ENCODE data around the gene ZNF440. TPM values are rescaled to one million over a fixed set of nuclear protein-coding genes. Genes with fewer than 3 reads are reported as not detected.
A peak's percentile ranks its signal among the peaks of the same experiment; 100 is the strongest.
"Not testable (repeated sequence)": the region's sequence is repeated elsewhere in the genome, so short reads cannot be mapped to it uniquely, and the experiment has no call there.

The ZNF440 gene
- total RNA-seq, 4 donors from 2014 or later = 4.8 to 13.2 (median 9.7) TPM

- H3K36me3 ChIP-seq = peaks cover 0 to 34% of the 10 kb centered on the region in 2 donors
- H3K9me3 ChIP-seq = peaks cover 0 to 31% (median 0%) of the 10 kb centered on the region in 3 donors
- H3K4me1 ChIP-seq = no peaks in the 10 kb centered on the region
- no peak overlapping the region for H3K4me3 ChIP-seq
- H3K27me3 ChIP-seq = no peaks in the 10 kb centered on the region
- no peak for ATAC-seq
- no peak for TF ChIP-seq POLR2AphosphoS5 (IDR thresholded peaks at IDR 0.05)
- no peak for TF ChIP-seq POLR2A (IDR thresholded peaks at IDR 0.05)
- no peak overlapping the region for H3K27ac ChIP-seq
- WGBS, 2 donors (ENCODE audit: low coverage in 1 of 2) = 86% methylated on average over 1 of the region's 2 CpGs; no CpG with 5 or more reads in 1 of the 2 donors
Measured at GRCh38 chr19:11861301-11861700, 47.2 kb downstream of the ZNF440 start.

DNA sequence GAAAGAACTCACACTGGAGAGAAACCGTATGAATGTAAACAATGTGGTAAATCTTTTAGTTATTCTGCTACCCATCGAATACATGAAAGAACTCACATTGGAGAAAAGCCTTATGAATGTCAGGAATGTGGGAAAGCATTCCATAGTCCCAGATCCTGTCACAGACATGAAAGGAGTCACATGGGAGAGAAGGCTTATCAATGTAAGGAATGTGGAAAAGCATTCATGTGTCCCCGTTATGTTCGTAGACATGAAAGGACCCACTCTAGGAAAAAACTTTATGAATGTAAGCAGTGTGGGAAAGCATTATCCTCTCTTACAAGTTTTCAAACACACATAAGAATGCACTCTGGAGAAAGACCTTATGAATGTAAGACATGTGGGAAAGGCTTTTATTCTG, 53.7 kb downstream of the ZNF440 start:
- Histone ChIP-seq H3K36me3 (peaks cover 15 to 56% of the 10 kb centered on the region in 2 donors), H3K9me3 (peaks cover 0 to 78% (median 8%) of the 10 kb centered on the region in 3 donors)
- H3K27ac ChIP-seq, ATAC-seq, H3K27me3 ChIP-seq, H3K4me3 ChIP-seq, H3K4me1 ChIP-seq: not testable (repeated sequence)
- WGBS, 2 donors (ENCODE audit: low coverage in 1 of 2) = 97 to 100% methylated on average over 2 to 4 of the region's 4 CpGs

- 93 to 100% methylated on average over 4 to 8 of the region's 8 CpGs for WGBS, 2 donors (ENCODE audit: low coverage in 1 of 2)
- no peak for ATAC-seq
- Histone ChIP-seq H3K4me3 (no peak overlapping the region), H3K36me3 (peaks cover 15 to 52% of the 10 kb centered on the region in 2 donors), H3K27me3 (no peaks in the 10 kb centered on the region), H3K27ac (no peak overlapping the region), H3K9me3 (peaks cover 0 to 78% (median 8%) of the 10 kb centered on the region in 3 donors), H3K4me1 (no peaks in the 10 kb centered on the region)
- TF ChIP-seq EP300 (IDR thresholded peaks at IDR 0.05) = no peak
- TF ChIP-seq CTCF (IDR thresholded peaks at IDR 0.05) = no peak
- no peak for TF ChIP-seq POLR2AphosphoS5 (IDR thresholded peaks at IDR 0.05)
- TF ChIP-seq POLR2A (IDR thresholded peaks at IDR 0.05) = no peak
Measured at GRCh38 chr19:11868188-11868587, 54.1 kb downstream of the ZNF440 start.

- Histone ChIP-seq H3K4me3 (no peak overlapping the region), H3K27ac (no peak overlapping the region), H3K9me3 (peaks cover 0 to 43% (median 6%) of the 10 kb centered on the region in 3 donors), H3K27me3 (no peaks in the 10 kb centered on the region), H3K4me1 (no peaks in the 10 kb centered on the region), H3K36me3 (peaks cover 6 to 21% of the 10 kb centered on the region in 2 donors)
- TF ChIP-seq POLR2AphosphoS5 (IDR thresholded peaks at IDR 0.05) (no peak), POLR2A (IDR thresholded peaks at IDR 0.05) (no peak), EP300 (IDR thresholded peaks at IDR 0.05) (no peak), CTCF (IDR thresholded peaks at IDR 0.05) (no peak)
- WGBS, 2 donors (ENCODE audit: low coverage in 1 of 2) = 86 to 96% methylated on average over 4 to 9 of the region's 9 CpGs
- ATAC-seq = no peak
Measured at GRCh38 chr19:11872624-11873023, 58.6 kb downstream of the ZNF440 start.

DNA sequence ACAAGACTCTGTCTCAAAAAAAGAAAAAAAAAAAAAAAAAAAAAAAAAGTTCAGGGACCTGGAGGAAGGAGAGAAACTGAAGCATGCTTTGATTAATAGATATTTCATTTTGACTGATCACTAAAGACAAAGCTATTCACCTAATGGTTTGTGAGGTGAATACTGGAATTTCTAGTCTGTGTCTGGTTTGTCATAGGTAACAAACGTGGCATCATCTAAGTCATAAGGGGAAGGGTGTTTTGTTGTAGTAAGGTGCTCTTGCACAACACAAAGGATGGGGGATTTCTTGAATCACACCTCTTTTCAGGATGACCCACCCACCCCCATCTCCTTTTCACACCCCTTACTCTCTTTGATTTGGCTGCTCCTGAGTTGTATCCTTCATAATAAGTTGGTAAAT, 59.7 kb downstream of the ZNF440 start:
- no peak for ATAC-seq
- no peaks in the 10 kb centered on the region for H3K27me3 ChIP-seq
- TF ChIP-seq POLR2A (IDR thresholded peaks at IDR 0.05) (no peak), CTCF (IDR thresholded peaks at IDR 0.05) (no peak), EP300 (IDR thresholded peaks at IDR 0.05) (no peak)
- no peaks in the 10 kb centered on the region for H3K4me1 ChIP-seq
- no peak overlapping the region for H3K27ac ChIP-seq
- no peak overlapping the region for H3K4me3 ChIP-seq
- peaks cover 0 to 31% (median 0%) of the 10 kb centered on the region in 3 donors for H3K9me3 ChIP-seq
- peaks cover 0 to 9% of the 10 kb centered on the region in 2 donors for H3K36me3 ChIP-seq
- 83 to 87% methylated on average over 1 of the region's 1 CpG for WGBS, 2 donors (ENCODE audit: low coverage in 1 of 2)

GRCh38 chr19:11879687-11880266, 65.7 kb downstream of the ZNF440 start:
- not testable (repeated sequence) for H3K4me3 ChIP-seq, H3K36me3 ChIP-seq, ATAC-seq, H3K9me3 ChIP-seq, H3K27ac ChIP-seq, H3K4me1 ChIP-seq, H3K27me3 ChIP-seq
- WGBS, 2 donors (ENCODE audit: low coverage in 1 of 2) = 75 to 80% methylated on average over 2 to 15 of the region's 16 CpGs
- TF ChIP-seq CTCF (IDR thresholded peaks at IDR 0.05) = peak in 2 of 4 experiments; percentile 31 to 34

Data from gastroesophageal sphincter (tissue), 4 donors.